ENCODE data around the gene RGL1.

GRCh38 chr1:183901748-183902330 lies 96.9 kb downstream of the RGL1 start:
- TF ChIP-seq CTCF (IDR thresholded peaks at IDR 0.05; ENCODE audit: low read depth, low read length, poor library complexity, severe bottlenecking) (no peak), EZH2phosphoT487 (IDR thresholded peaks at IDR 0.05; ENCODE audit: borderline replicate concordance, low read length) (no peak)

Data from DOHH2 (cell line).